ENCODE results near the gene CCT5. TPM values are rescaled to one million over a fixed set of nuclear protein-coding genes. Genes with fewer than 3 reads are reported as not detected.
"Not testable (repeated sequence)": the region's sequence is repeated elsewhere in the genome, so short reads cannot be mapped to it uniquely, and the experiment has no call there.

CCT5 gene
- total and polyA plus RNA-seq, 4 experiments from 2014 or later: 92.7 to 236 (median 148) TPM

DNA sequence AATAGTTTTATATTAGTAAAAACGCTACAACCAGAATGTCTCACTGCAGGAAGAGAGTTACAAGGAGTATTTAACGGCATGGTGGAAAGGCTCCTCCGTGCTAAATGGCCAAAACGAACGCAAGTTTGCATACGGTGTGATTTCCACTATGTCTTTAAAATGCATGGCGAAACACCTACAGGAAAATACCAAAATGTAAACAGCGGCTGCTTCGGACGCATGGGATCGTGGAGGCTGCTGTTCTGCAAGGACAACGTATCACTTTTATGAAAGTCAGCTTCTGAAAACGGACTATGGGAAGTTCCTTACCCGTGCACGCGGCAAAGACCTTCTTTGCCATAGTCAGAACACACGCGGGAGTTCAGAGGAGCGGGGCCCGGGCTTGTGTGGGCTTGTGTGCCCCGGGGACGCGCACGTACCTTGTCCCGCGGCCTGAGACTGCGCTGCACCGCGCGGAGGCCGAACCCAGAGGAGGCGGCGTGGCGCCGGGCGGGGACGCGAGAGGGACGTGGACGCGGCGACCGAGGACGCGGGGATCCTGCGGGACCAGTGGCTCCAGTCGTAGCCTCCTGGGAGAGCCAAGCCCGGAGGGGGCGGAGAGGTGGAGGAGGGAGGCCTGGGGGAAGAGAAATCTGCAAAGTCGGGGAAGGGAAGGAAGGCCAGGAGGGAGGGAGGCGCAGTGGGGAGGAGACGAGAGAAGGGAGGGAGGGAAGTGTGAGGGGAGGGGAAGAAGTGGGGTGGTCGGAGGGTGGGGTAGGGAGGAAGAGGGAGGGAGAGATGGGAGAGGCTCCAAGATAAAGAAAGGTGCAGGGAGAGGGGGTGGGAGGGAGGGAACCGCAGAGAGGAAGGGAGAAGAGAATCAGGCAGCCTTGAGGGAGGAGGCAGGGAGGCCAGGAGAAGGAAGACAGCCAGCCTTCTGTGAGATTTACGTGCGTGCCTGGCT is 57.4 kb downstream of the CCT5 start, which contains the start of gene CMBL:
Gene CMBL, minus strand, starts transcription at position 697 of the 943 bp plus-strand sequence. CDS start 17,140 bp downstream, outside the sequence.
- Mint-ChIP-seq H3K27me3 (peaks cover 4 to 8% of the 10 kb centered on the region in 2 donors), H3K4me3 (peak within 1 kb of the TSS; percentile 79 to 87 (median 83)), H3K4me1 (peaks cover 4 to 9% (median 6%) of the 10 kb centered on the region in 4 donors), H3K36me3 (no peaks in the 10 kb centered on the region), H3K9me3 (peaks cover 0 to 2% (median 0%) of the 10 kb centered on the region in 8 donors), H3K27ac (peak within 1 kb of the TSS in 1 of 7 donors; percentile 14)
- Histone ChIP-seq H3K27ac (ENCODE audit: low read depth, low read length) (no peak within 1 kb of the TSS), H3K9me3 (ENCODE audit: control insufficient read depth in 1 of 2, low read length in 2 of 2) (no peaks in the 10 kb centered on the region), H3K4me1 (ENCODE audit: insufficient read depth, low read length) (peaks cover 4% of the 10 kb centered on the region), H3K4me3 (ENCODE audit: low read length in 2 of 2) (peak within 1 kb of the TSS in 1 of 2 donors; percentile 3), H3K36me3 (ENCODE audit: insufficient read depth, low read length) (no peaks in the 10 kb centered on the region), H3K27me3 (ENCODE audit: insufficient read depth, low read length) (no peaks in the 10 kb centered on the region)
- DNase-seq: peak in 1 of 5 donors; percentile 8
- CTCF ChIA-PET (ENCODE audit: partially characterized antibody): no interaction called here
- POLR2A ChIA-PET (ENCODE audit: partially characterized antibody): no interaction called here
- intact Hi-C loops (cut with micrococcal nuclease): no loop called here

DNA sequence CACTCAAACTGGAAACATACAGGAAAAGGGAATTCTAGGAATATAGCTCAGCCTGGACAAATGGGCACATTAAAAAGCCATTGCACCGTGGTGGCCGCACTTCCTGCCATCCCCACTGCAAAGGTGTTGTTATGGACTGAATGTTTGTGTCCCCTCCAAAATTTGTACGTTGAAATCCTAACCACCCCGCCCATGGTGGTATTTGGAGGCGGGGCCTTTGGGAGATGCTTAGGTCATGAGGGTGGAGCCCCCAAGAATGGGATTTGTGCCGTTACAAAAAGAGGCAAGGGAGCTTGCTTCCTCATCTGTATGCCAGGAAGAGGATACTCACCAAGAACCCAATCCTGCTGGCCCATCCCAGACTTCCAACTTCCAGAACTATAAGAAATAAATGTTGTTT is 58.8 kb downstream of the CCT5 start:
- H3K27me3 Mint-ChIP-seq: peaks cover 4 to 11% of the 10 kb centered on the region in 2 donors
- Histone ChIP-seq H3K27ac (ENCODE audit: low read depth, low read length) (no peak overlapping the region), H3K9me3 (ENCODE audit: control insufficient read depth in 1 of 2, low read length in 2 of 2) (no peaks in the 10 kb centered on the region), H3K4me1 (ENCODE audit: insufficient read depth, low read length) (peaks cover 4% of the 10 kb centered on the region), H3K27me3 (ENCODE audit: insufficient read depth, low read length) (no peaks in the 10 kb centered on the region), H3K4me3 (ENCODE audit: low read length in 2 of 2) (no peak overlapping the region), H3K36me3 (ENCODE audit: insufficient read depth, low read length) (no peaks in the 10 kb centered on the region)
- ChIA-PET CTCF (ENCODE audit: partially characterized antibody) (no interaction called here), POLR2A (ENCODE audit: partially characterized antibody) (no interaction called here)
- no peaks in the 10 kb centered on the region for H3K36me3 Mint-ChIP-seq
- no peak overlapping the region for H3K27ac Mint-ChIP-seq
- intact Hi-C loops (cut with micrococcal nuclease): no loop called here
- DNase-seq: no peak
- peaks cover 4 to 9% (median 6%) of the 10 kb centered on the region in 4 donors for H3K4me1 Mint-ChIP-seq
- peak overlapping the region in 6 of 8 donors; percentile 15 to 71 (median 58) for H3K4me3 Mint-ChIP-seq
- peaks cover 0 to 2% (median 0%) of the 10 kb centered on the region in 8 donors for H3K9me3 Mint-ChIP-seq

- ChIA-PET CTCF (ENCODE audit: partially characterized antibody) (interaction anchor here (0.6 to 1.1 kb wide), 2 partner anchors 26 to 47 kb away, joined by 3 read pairs; no protein-coding TSS in a partner anchor), POLR2A (ENCODE audit: partially characterized antibody) (no interaction called here)
- no peaks in the 10 kb centered on the region for H3K9me3 ChIP-seq (ENCODE audit: control insufficient read depth in 1 of 2, low read length in 2 of 2)
- H3K4me3 ChIP-seq (ENCODE audit: low read length in 2 of 2): no peak overlapping the region
- H3K27me3 Mint-ChIP-seq: peaks cover 4 to 11% of the 10 kb centered on the region in 2 donors
- no peaks in the 10 kb centered on the region for H3K36me3 Mint-ChIP-seq
- no peak for DNase-seq
- no peak overlapping the region for H3K27ac ChIP-seq (ENCODE audit: low read depth, low read length)
- peaks cover 4 to 9% (median 6%) of the 10 kb centered on the region in 4 donors for H3K4me1 Mint-ChIP-seq
- peaks cover 0 to 2% (median 0%) of the 10 kb centered on the region in 8 donors for H3K9me3 Mint-ChIP-seq
- H3K27ac Mint-ChIP-seq: no peak overlapping the region
- H3K27me3 ChIP-seq (ENCODE audit: insufficient read depth, low read length): no peaks in the 10 kb centered on the region
- peaks cover 4% of the 10 kb centered on the region for H3K4me1 ChIP-seq (ENCODE audit: insufficient read depth, low read length)
- intact Hi-C loops (cut with micrococcal nuclease): no loop called here
- H3K4me3 Mint-ChIP-seq: no peak overlapping the region
- no peaks in the 10 kb centered on the region for H3K36me3 ChIP-seq (ENCODE audit: insufficient read depth, low read length)
Measured at GRCh38 chr5:10310066-10310779, 60.1 kb downstream of the CCT5 start.

DNA sequence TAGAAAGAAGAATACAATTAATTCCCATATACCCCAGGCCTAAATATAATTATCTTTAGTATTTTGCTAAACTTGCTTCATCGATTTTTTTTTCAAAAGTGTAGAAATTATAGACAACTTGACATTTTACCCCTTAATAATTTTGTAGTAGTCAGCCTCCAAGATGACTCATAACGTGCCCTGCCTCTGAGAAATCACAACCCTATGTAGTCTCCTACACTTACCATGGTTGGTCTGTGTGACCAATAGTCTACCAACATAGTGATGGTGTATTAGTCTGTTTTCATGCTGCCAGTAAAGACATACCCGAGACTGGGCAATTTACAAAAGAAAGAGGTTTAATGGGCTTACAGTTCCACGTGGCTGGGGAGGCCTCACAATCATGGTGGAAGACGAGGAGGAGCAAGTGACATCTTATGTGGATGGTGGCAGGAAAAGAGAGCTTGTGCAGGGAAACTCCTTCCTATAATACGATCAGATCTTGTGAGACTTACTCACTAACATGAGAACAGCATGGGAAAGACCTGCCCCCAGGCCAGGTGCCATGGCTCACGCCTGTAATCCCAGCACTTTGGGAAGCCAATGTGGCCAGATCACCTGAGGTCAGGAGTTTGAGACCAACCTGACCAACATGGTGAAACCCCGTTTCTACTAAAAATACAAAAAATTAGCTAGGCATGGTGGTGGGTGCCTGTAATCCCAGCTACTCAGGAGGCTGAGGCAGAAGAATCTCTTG is 60.9 kb downstream of the CCT5 start:
- CTCF ChIA-PET (ENCODE audit: partially characterized antibody): interaction anchor here (1.1 kb wide), 1 partner anchor 27 kb away, joined by 3 read pairs; no protein-coding TSS in a partner anchor
- H3K4me1 Mint-ChIP-seq; H3K36me3 ChIP-seq (ENCODE audit: insufficient read depth, low read length); H3K4me3 ChIP-seq (ENCODE audit: low read length in 2 of 2); H3K9me3 ChIP-seq (ENCODE audit: control insufficient read depth in 1 of 2, low read length in 2 of 2); intact Hi-C loops (cut with micrococcal nuclease); H3K27me3 ChIP-seq (ENCODE audit: insufficient read depth, low read length); H3K27ac ChIP-seq (ENCODE audit: low read depth, low read length); DNase-seq; H3K4me1 ChIP-seq (ENCODE audit: insufficient read depth, low read length); H3K9me3 Mint-ChIP-seq; H3K4me3 Mint-ChIP-seq; H3K27ac Mint-ChIP-seq; H3K36me3 Mint-ChIP-seq; POLR2A ChIA-PET (ENCODE audit: partially characterized antibody): not testable (repeated sequence)
- H3K27me3 Mint-ChIP-seq: peaks cover 3 to 10% of the 10 kb centered on the region in 2 donors

GRCh38 chr5:10311595-10312425 is 61.7 kb downstream of the CCT5 start:
- peaks cover 1 to 9% of the 10 kb centered on the region in 2 donors for H3K27me3 Mint-ChIP-seq
- no peak overlapping the region for H3K4me3 Mint-ChIP-seq
- H3K4me1 ChIP-seq (ENCODE audit: insufficient read depth, low read length): peaks cover 4% of the 10 kb centered on the region
- no peaks in the 10 kb centered on the region for H3K36me3 Mint-ChIP-seq
- no peak overlapping the region for H3K27ac Mint-ChIP-seq
- POLR2A ChIA-PET (ENCODE audit: partially characterized antibody): no interaction called here
- no peaks in the 10 kb centered on the region for H3K27me3 ChIP-seq (ENCODE audit: insufficient read depth, low read length)
- H3K9me3 Mint-ChIP-seq: peaks cover 0 to 2% (median 0%) of the 10 kb centered on the region in 8 donors
- intact Hi-C loops (cut with micrococcal nuclease): no loop called here
- peaks cover 4 to 8% (median 6%) of the 10 kb centered on the region in 4 donors for H3K4me1 Mint-ChIP-seq
- no peak overlapping the region for H3K4me3 ChIP-seq (ENCODE audit: low read length in 2 of 2)
- H3K9me3 ChIP-seq (ENCODE audit: control insufficient read depth in 1 of 2, low read length in 2 of 2): no peaks in the 10 kb centered on the region
- H3K36me3 ChIP-seq (ENCODE audit: insufficient read depth, low read length): no peaks in the 10 kb centered on the region
- no peak for DNase-seq
- no peak overlapping the region for H3K27ac ChIP-seq (ENCODE audit: low read depth, low read length)
- CTCF ChIA-PET (ENCODE audit: partially characterized antibody): no interaction called here

GRCh38 chr5:10315201-10315600 is 65.1 kb downstream of the CCT5 start:
- Histone ChIP-seq H3K36me3 (ENCODE audit: insufficient read depth, low read length) (no peaks in the 10 kb centered on the region), H3K27me3 (ENCODE audit: insufficient read depth, low read length) (no peaks in the 10 kb centered on the region), H3K4me3 (ENCODE audit: low read length in 2 of 2) (no peak overlapping the region), H3K9me3 (ENCODE audit: control insufficient read depth in 1 of 2, low read length in 2 of 2) (no peaks in the 10 kb centered on the region), H3K27ac (ENCODE audit: low read depth, low read length) (no peak overlapping the region), H3K4me1 (ENCODE audit: insufficient read depth, low read length) (peaks cover 3% of the 10 kb centered on the region)
- H3K36me3 Mint-ChIP-seq: no peaks in the 10 kb centered on the region
- H3K27ac Mint-ChIP-seq: no peak overlapping the region
- ChIA-PET CTCF (ENCODE audit: partially characterized antibody) (interaction anchor here (1.3 kb wide), 1 partner anchor 312 kb away, joined by 3 read pairs; no protein-coding TSS in a partner anchor), POLR2A (ENCODE audit: partially characterized antibody) (no interaction called here)
- intact Hi-C loops (cut with micrococcal nuclease): no loop called here
- H3K4me1 Mint-ChIP-seq: no peaks in the 10 kb centered on the region
- no peak overlapping the region for H3K4me3 Mint-ChIP-seq
- peaks cover 1 to 2% of the 10 kb centered on the region in 2 donors for H3K27me3 Mint-ChIP-seq
- DNase-seq: no peak
- no peaks in the 10 kb centered on the region for H3K9me3 Mint-ChIP-seq
